GM19463 (cell line): ENCODE results near the gene ARHGAP8.
"Not testable (repeated sequence)": the region's sequence is repeated elsewhere in the genome, so short reads cannot be mapped to it uniquely, and the experiment has no call there.

Source experiments
- ATAC-seq: cut with Tn5 transposase; IDR thresholded peaks from one replicate; pipeline ENCODE4 v1.9.1; 2021; ENCODE audit warnings: mild to moderate bottlenecking, moderate library complexity; ENCODE audit not compliant: unreplicated experiment

The ARHGAP8 gene

GRCh38 chr22:44848296-44848741, 95.9 kb downstream of the ARHGAP8 start:
- ATAC-seq: no peak

DNA sequence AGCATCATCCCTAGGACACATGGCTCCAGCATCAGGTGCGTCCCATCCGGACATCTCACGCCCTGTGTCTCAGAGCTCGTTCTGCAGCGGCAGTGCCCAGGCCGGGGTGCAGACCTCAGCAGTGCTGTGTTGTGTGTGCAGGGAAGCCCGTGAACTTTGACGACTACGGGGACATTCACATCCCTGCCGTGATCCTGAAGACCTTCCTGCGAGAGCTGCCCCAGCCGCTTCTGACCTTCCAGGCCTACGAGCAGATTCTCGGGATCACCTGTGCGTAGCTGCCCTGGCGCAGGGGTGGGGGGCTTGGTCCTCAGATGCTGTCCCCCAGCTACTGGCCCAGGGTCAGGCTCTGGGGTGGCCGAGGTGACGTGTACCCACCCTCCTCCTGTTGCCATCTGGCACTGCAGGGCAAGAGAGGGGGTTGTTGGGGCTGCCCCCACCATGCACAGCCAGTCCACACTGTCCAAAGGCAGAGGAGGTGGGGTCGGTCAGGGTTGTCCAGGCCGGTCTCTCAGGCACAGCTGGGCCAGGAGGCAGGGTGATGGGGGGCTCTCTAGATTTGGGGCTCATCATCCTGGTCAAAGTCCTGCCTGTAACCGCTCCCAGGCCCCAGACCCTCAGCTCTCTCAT, 96.5 kb downstream of the ARHGAP8 start:
- ATAC-seq: no peak

DNA sequence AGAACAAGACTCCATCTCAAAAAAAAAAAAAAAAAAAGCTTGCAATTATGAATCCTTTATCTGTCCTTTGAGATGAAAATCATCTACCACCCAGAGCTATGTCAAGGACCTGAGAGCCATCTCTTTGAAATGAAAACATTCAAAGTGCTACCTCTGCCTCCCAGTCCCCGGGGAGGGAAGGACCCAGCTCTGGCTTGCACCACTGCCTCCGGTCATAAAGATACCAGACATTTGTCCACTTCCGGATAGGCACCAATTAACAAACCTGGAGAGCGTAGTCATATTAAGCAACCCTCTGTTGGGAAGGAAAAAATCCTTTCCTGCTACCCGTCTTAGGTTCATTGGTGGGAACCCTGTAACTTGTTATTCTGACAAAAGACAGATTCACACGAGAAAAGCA, 98.6 kb downstream of the ARHGAP8 start:
- ATAC-seq: no peak

GRCh38 chr22:44854641-44855040, 102.3 kb downstream of the ARHGAP8 start:
- ATAC-seq: not testable (repeated sequence)

DNA sequence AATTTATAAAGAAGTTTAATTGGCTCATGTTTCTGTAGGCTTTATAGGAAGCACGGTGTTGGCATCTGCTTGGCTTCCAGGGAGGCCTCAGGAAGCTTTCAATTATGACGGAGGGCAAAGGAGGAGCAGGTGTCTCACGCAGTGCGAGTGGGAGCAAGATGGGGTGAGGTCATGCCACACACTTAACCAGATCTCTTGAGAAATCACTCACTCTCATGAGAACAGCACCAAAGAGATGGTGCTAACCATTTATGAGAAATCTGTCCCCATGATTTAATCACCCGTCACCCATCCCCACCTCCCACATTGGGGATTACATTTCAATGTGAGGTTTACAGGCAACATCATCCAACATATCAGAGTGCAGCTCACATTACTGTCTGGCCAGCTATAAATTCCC, 103.5 kb downstream of the ARHGAP8 start:
- ATAC-seq: no peak

- ATAC-seq: not testable (repeated sequence)
Observed at GRCh38 chr22:44858819-44859218, 106.4 kb downstream of the ARHGAP8 start.

DNA sequence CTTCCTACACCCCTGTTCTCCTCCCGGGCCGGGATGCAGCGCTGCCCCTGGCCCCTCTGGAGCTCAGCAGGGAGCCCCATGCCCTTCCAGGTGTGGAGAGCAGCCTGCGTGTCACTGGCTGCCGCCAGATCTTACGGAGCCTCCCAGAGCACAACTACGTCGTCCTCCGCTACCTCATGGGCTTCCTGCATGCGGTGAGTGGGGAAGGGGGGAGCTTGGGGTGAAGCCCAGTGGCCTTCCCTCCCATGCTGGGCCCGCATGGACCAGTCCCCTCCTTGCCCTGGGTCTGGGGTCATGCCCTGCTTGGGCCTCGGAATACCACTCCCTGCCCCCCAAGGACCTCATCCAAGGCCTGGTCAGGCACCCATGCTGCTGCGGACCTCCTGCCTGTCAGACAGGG, 107.3 kb downstream of the ARHGAP8 start:
- no peak for ATAC-seq

- no peak for ATAC-seq
Observed at GRCh38 chr22:44860311-44860710, 107.9 kb downstream of the ARHGAP8 start.

DNA sequence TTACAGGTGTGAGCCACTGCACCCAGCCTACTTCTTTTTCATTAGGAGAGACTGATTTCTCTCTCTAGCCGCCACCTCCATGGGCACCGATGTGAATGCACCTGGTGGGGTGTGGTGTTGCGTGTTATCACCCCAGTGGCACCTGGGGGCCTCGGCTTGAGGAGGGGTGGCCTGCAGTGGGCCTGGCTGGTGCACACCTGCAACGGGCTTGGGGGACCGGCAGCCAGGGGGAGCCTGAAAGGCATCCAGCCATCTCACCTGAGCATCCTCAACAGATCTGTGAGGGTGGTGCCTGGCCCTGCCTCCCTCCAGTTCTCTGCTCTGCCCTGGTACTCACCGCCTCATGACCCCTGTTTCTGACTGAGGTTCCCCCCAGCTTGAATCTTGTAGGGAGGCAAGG, 108.9 kb downstream of the ARHGAP8 start:
- ATAC-seq: no peak

- ATAC-seq: no peak
Observed at GRCh38 chr22:44862281-44862680, 109.9 kb downstream of the ARHGAP8 start.

GRCh38 chr22:44862981-44863860, 110.8 kb downstream of the ARHGAP8 start:
- no peak for ATAC-seq

DNA sequence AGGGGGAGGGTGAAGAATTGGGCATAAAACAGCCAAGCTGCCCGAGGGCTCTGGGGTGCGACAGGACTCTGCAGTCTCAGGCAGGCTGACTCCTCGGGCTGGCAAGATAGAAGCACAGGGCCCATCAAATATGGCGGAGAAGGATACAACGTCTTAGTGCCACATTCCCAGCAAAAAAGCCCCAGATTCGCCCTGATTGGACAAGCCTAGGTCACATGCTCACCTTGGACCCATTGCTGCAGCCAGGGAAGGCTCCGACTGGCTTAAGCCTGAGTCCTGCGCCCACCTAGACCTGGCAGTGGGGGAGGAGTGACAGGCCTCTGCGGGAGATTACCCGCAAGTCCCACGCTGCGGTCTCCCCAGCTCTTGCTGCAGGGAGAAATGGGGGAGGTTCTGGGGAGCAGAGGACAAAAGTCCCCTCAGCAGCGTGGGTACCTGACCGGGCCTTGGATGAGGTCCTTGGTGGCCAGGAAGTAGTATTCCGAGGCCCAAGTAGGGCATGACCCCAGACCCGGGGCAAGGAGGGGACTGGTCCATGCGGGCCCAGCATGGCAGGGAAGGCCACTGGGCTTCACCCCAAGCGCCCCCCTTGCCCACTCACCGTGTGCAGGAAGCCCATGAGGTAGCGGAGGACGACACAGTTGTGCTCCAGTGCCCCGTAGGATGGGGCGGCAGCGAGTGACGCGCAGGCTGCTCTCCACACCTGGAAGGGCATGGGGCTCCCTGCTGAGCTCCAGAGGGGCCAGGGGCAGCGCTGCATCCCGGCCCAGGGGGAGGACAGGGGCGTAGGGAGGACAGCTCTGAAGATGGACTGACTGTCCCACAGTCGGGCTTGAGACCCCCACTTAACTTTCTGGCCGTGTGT, 113.0 kb downstream of the ARHGAP8 start:
- ATAC-seq: no peak

DNA sequence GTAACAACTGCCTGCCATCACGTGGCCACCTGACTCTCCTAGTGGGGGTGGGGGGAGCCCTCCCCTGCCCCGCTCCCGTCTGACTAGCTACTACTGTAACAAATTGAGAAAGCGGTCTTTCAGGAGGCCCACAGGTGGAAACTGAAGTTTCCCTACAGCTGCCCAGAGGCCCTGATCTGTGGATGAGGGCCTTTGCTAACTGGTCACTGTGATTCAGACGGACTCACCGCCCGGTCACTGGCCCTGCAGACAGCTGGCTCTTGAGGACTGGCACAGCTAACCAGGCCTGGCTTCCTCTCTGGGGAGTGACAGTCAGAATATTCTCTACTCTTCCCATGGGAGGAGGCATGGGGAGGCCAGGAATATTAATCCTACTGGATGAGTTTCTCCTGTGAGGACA, 116.8 kb downstream of the ARHGAP8 start:
- no peak for ATAC-seq

- ATAC-seq: no peak
Observed at GRCh38 chr22:44870021-44870420, 117.6 kb downstream of the ARHGAP8 start.

- no peak for ATAC-seq
Observed at GRCh38 chr22:44871782-44872181, 119.4 kb downstream of the ARHGAP8 start.

GRCh38 chr22:44876921-44877320, 124.5 kb downstream of the ARHGAP8 start:
- no peak for ATAC-seq

- no peak for ATAC-seq
Observed at GRCh38 chr22:44878483-44879300, 126.3 kb downstream of the ARHGAP8 start.

GRCh38 chr22:44879301-44879680, 126.9 kb downstream of the ARHGAP8 start:
- ATAC-seq: no peak

- no peak for ATAC-seq
Observed at GRCh38 chr22:44880610-44881290, 128.4 kb downstream of the ARHGAP8 start.

- ATAC-seq: no peak
Observed at GRCh38 chr22:44881624-44882023, 129.2 kb downstream of the ARHGAP8 start.
